ENCODE results near the gene ABCC8. TPM values are rescaled to one million over a fixed set of nuclear protein-coding genes. Genes with fewer than 3 reads are reported as not detected.

Gene ABCC8
- total RNA-seq, 1 donor from 2014 or later, result 1.1 TPM

DNA sequence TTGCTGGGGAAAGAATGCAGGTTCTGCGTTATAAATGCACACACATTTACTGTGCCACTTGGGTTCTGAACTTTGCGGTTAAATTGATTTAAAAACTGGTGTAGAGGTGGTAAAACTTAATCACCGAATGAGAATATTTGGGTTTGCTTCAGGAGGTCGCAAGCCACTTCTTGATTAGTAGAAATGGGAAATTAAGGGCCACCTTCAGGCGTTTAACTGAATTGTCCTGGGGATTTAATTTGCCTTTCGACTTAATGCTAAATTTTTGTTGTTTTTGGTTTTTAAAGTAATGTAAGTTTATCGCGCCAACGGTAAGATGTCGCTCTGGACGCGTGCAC lies 125.5 kb downstream of the ABCC8 start:
- DNase-seq (ENCODE audit: missing footprints), result no peak
- intact Hi-C loops (cut with DNase I), result loop anchor here (5.0 kb wide), 1 partner anchor 74 kb away; the partner anchor contains the start of gene NUCB2
- ATAC-seq, result no peak

DNA sequence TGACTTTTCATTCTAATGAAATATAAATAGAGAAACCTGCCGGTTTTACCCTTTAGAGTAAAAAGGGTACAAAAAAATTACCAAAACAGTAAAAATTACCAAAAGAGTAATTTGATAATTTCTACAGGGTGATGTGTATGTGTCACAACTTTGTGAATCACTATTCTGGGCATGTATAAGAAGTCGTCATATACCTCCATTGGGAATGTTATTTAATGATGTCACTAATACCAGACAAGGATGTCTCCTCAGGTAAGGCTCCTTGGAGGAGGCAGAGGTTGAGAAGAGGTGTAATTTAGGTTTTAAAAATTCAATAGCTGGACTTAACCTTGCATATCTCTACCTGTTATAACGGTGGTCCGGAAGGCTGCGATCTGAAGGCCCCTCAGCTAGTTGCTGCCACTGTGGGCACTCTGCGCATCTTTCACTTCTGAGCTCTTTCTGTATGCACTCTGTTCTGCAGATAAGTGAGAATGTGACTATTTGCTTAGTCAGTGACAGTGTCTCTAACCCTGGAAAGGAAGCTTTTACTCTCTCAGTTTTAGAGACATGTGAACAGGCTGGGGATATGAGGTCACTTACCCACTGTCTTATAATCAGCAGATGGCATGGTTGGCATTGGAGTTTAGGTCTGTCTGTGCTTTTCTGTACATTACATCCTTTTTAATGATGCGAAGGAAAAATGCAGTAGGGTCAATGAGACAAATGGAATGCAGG lies 126.0 kb downstream of the ABCC8 start:
- intact Hi-C loops (cut with DNase I), result loop anchor here (5.0 kb wide), 1 partner anchor 73 kb away; the partner anchor contains the start of gene NUCB2
- ATAC-seq (no peak), DNase-seq (ENCODE audit: missing footprints) (no peak)

DNA sequence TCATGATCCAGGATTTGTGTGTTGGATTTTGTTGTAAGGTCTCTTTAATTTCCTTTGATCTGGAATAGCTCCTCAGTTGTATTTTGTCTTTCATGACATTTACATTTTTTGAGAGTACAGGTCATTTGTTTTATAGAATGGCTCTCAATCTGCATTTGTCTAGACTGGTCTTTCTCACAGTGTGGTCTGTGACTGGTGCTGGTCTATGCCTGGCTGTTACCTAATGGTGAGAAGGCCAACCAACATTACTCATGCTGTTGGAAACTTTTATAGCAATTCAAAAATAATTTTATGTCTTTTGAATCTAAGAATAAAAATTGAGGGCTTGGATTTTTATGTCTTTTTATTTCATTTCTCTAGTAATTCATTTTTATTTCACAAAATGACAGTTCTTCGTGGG lies 129.0 kb downstream of the ABCC8 start:
- intact Hi-C loops (cut with DNase I), result no loop called here
- no peak for ATAC-seq
- DNase-seq (ENCODE audit: missing footprints), result no peak

DNA sequence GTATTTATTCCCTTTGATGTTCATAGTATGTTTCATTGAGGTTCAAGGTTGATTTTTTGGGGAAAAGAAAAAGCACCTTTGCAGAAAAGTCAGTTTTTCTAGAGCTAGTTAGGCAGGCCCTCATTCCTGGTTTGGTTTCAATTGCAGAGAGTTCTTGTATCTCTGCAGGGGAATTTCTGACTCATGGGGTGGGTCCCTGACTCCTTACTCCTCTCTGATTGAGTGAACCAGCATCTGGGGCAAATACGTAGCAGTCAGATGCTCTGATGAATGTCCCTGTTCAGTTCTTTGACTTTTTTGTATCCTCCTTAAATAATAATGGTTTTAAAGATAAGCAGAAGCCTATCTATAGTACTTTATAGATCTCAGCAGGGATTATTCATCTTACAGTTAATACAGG lies 132.7 kb downstream of the ABCC8 start:
- intact Hi-C loops (cut with DNase I), result no loop called here
- ATAC-seq (no peak), DNase-seq (ENCODE audit: missing footprints) (no peak)

DNA sequence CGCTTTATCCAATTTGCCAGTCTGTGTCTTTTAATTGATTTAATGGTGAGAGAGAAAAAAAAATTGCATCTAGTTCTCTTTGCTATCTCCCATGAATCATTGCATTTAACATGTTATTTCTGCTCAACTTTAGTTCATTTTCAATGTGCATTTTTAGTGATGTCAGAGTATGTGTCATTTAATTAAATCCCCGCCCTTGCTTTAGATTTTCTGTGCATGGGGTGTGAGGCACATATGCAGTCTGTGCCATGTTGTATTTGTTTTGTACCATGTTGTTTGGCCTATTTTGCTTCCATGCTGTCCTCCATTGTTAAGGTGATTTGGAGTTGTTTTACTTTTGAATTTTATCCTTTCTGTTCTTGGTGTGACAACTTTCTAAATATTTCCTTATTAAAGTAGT lies 133.4 kb downstream of the ABCC8 start:
- intact Hi-C loops (cut with DNase I), result no loop called here
- ATAC-seq, result no peak
- DNase-seq (ENCODE audit: missing footprints), result no peak

Other genes starting within 250 kb of the ABCC8 start
- 111 TPM for gene NUCB2, start 200.1 kb downstream of the ABCC8 start, total RNA-seq
- gene NCR3LG1, start 125.0 kb downstream of the ABCC8 start, total RNA-seq, result 0.73 TPM
- 23.5 TPM for gene KCNJ11, start 88.2 kb downstream of the ABCC8 start, total RNA-seq
- gene USH1C, start 67.6 kb upstream of the ABCC8 start, total RNA-seq, result not detected
- gene OTOG, start 70.4 kb upstream of the ABCC8 start, total RNA-seq, result not detected
- gene MYOD1, start 242.7 kb upstream of the ABCC8 start, total RNA-seq, result 0.27 TPM